ENCODE data around the gene AKT1.

- no peak for TF ChIP-seq EZH2 (IDR thresholded peaks at IDR 0.05; ENCODE audit: insufficient read depth, poor library complexity, severe bottlenecking)
- no peak for TF ChIP-seq EZH2phosphoT487 (IDR thresholded peaks at IDR 0.05; ENCODE audit: insufficient read depth, low read depth)
Measured at GRCh38 chr14:104845033-104845666, 49.6 kb upstream of the AKT1 start.
